ENCODE measurements around the gene CAV3.

Gene CAV3

GRCh38 chr3:8734137-8734878, 706 bp downstream of the CAV3 start:
- Histone ChIP-seq H3K4me3 (ENCODE audit: low read depth in 1 of 2, low read length in 2 of 2) (no peak overlapping the region), H3K27me3 (ENCODE audit: control insufficient read depth in 1 of 2, insufficient read depth in 2 of 2, low read length in 2 of 2) (peaks cover 0 to 2% of the 10 kb centered on the region in 2 donors), H3K27ac (ENCODE audit: low read depth, low read length) (no peak overlapping the region), H3K36me3 (ENCODE audit: control insufficient read depth in 1 of 2, insufficient read depth in 2 of 2, low read length in 2 of 2) (no peaks in the 10 kb centered on the region), H3K9ac (ENCODE audit: low read depth in 1 of 2, low read length in 2 of 2) (no peak overlapping the region), H3K9me3 (ENCODE audit: control insufficient read depth in 1 of 2, low read length in 2 of 2) (no peaks in the 10 kb centered on the region), H3K4me1 (ENCODE audit: control insufficient read depth in 1 of 2, insufficient read depth in 2 of 2, low read length in 2 of 2) (no peaks in the 10 kb centered on the region)

GRCh38 chr3:8734908-8735307, 1.3 kb downstream of the CAV3 start:
- peaks cover 0 to 2% of the 10 kb centered on the region in 2 donors for H3K27me3 ChIP-seq (ENCODE audit: control insufficient read depth in 1 of 2, insufficient read depth in 2 of 2, low read length in 2 of 2)
- no peak overlapping the region for H3K9ac ChIP-seq (ENCODE audit: low read depth in 1 of 2, low read length in 2 of 2)
- no peak overlapping the region for H3K4me3 ChIP-seq (ENCODE audit: low read depth in 1 of 2, low read length in 2 of 2)
- H3K36me3 ChIP-seq (ENCODE audit: control insufficient read depth in 1 of 2, insufficient read depth in 2 of 2, low read length in 2 of 2) = no peaks in the 10 kb centered on the region
- no peaks in the 10 kb centered on the region for H3K9me3 ChIP-seq (ENCODE audit: control insufficient read depth in 1 of 2, low read length in 2 of 2)
- no peaks in the 10 kb centered on the region for H3K4me1 ChIP-seq (ENCODE audit: control insufficient read depth in 1 of 2, insufficient read depth in 2 of 2, low read length in 2 of 2)
- H3K27ac ChIP-seq (ENCODE audit: low read depth, low read length) = no peak overlapping the region

GRCh38 chr3:8736436-8736835, 2.8 kb downstream of the CAV3 start:
- Histone ChIP-seq H3K27ac (ENCODE audit: low read depth, low read length) (no peak overlapping the region), H3K4me1 (ENCODE audit: control insufficient read depth in 1 of 2, insufficient read depth in 2 of 2, low read length in 2 of 2) (no peaks in the 10 kb centered on the region), H3K27me3 (ENCODE audit: control insufficient read depth in 1 of 2, insufficient read depth in 2 of 2, low read length in 2 of 2) (peaks cover 0 to 2% of the 10 kb centered on the region in 2 donors), H3K9me3 (ENCODE audit: control insufficient read depth in 1 of 2, low read length in 2 of 2) (no peaks in the 10 kb centered on the region), H3K9ac (ENCODE audit: low read depth in 1 of 2, low read length in 2 of 2) (no peak overlapping the region), H3K4me3 (ENCODE audit: low read depth in 1 of 2, low read length in 2 of 2) (no peak overlapping the region), H3K36me3 (ENCODE audit: control insufficient read depth in 1 of 2, insufficient read depth in 2 of 2, low read length in 2 of 2) (no peaks in the 10 kb centered on the region)

- H3K4me3 ChIP-seq (ENCODE audit: low read depth in 1 of 2, low read length in 2 of 2) = no peak overlapping the region
- H3K9me3 ChIP-seq (ENCODE audit: control insufficient read depth in 1 of 2, low read length in 2 of 2) = no peaks in the 10 kb centered on the region
- H3K27ac ChIP-seq (ENCODE audit: low read depth, low read length) = no peak overlapping the region
- peaks cover 0 to 2% of the 10 kb centered on the region in 2 donors for H3K27me3 ChIP-seq (ENCODE audit: control insufficient read depth in 1 of 2, insufficient read depth in 2 of 2, low read length in 2 of 2)
- no peaks in the 10 kb centered on the region for H3K4me1 ChIP-seq (ENCODE audit: control insufficient read depth in 1 of 2, insufficient read depth in 2 of 2, low read length in 2 of 2)
- H3K9ac ChIP-seq (ENCODE audit: low read depth in 1 of 2, low read length in 2 of 2) = no peak overlapping the region
- no peaks in the 10 kb centered on the region for H3K36me3 ChIP-seq (ENCODE audit: control insufficient read depth in 1 of 2, insufficient read depth in 2 of 2, low read length in 2 of 2)
These were observed 3.7 kb downstream of the CAV3 start for GRCh38 chr3:8737301-8737700.

- Histone ChIP-seq H3K4me1 (ENCODE audit: control insufficient read depth in 1 of 2, insufficient read depth in 2 of 2, low read length in 2 of 2) (no peaks in the 10 kb centered on the region), H3K9ac (ENCODE audit: low read depth in 1 of 2, low read length in 2 of 2) (no peak overlapping the region), H3K36me3 (ENCODE audit: control insufficient read depth in 1 of 2, insufficient read depth in 2 of 2, low read length in 2 of 2) (no peaks in the 10 kb centered on the region), H3K4me3 (ENCODE audit: low read depth in 1 of 2, low read length in 2 of 2) (no peak overlapping the region), H3K27me3 (ENCODE audit: control insufficient read depth in 1 of 2, insufficient read depth in 2 of 2, low read length in 2 of 2) (peaks cover 0 to 2% of the 10 kb centered on the region in 2 donors), H3K9me3 (ENCODE audit: control insufficient read depth in 1 of 2, low read length in 2 of 2) (no peaks in the 10 kb centered on the region), H3K27ac (ENCODE audit: low read depth, low read length) (no peak overlapping the region)
These were observed 4.2 kb downstream of the CAV3 start for GRCh38 chr3:8737823-8738222.

DNA sequence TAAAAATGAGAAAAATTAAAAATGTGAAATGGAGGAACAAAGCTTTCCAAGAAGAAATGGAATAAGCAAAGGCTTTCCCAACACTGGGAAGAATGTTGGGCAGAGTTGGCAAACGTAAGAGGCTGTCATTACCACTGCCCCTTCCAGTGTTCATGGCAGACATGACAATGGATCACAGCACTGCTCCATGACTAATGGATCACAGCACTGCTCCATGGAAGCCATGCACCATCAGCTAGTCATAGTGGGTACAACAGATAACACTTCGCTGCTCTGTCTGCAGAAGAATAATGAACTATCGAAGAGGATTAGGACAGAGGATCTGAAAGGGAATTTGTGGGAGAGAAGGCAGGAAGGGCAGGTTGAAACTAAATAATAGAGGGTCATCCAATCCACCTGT, 5.0 kb downstream of the CAV3 start:
- no peaks in the 10 kb centered on the region for H3K9me3 ChIP-seq (ENCODE audit: control insufficient read depth in 1 of 2, low read length in 2 of 2)
- H3K9ac ChIP-seq (ENCODE audit: low read depth in 1 of 2, low read length in 2 of 2) = no peak overlapping the region
- no peak overlapping the region for H3K4me3 ChIP-seq (ENCODE audit: low read depth in 1 of 2, low read length in 2 of 2)
- H3K4me1 ChIP-seq (ENCODE audit: control insufficient read depth in 1 of 2, insufficient read depth in 2 of 2, low read length in 2 of 2) = no peaks in the 10 kb centered on the region
- H3K27ac ChIP-seq (ENCODE audit: low read depth, low read length) = no peak overlapping the region
- H3K27me3 ChIP-seq (ENCODE audit: control insufficient read depth in 1 of 2, insufficient read depth in 2 of 2, low read length in 2 of 2) = peaks cover 0 to 2% of the 10 kb centered on the region in 2 donors
- H3K36me3 ChIP-seq (ENCODE audit: control insufficient read depth in 1 of 2, insufficient read depth in 2 of 2, low read length in 2 of 2) = no peaks in the 10 kb centered on the region

DNA sequence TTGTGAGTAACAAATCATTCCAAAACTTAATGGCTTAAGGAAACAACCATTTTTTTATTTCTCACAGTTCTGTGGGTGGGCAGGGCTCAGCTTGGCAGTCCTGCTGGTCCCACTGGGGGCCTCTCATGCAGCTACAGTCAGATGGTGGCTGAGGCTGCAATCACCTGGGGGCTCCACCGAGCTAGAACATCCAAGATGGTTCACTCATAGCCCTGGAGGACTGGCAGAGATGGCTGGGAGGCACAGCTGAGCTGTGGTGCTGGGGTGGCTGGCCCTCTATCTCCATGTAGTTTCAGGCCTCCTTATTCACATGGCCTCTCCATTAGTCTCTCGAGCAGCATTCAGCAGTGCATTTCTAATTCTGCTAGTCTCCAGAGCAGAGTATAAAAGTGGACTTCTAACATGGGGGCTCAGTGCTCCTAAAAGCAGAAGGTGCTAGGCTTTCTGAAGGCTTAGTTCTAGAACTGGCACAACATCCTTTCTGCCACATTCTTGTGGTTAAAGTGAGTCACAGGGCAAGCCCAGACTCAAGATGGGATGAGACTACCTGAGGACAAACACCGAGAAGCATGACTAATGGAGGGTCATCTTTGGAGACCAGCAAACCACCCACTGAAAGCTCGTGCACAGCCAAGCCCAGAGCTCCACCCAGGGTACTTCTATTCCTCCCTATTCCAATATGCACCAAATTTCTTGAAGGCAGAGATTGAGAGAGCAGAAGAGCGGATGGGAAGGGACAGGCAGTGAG, 6.3 kb downstream of the CAV3 start:
- no peak overlapping the region for H3K4me3 ChIP-seq (ENCODE audit: low read depth in 1 of 2, low read length in 2 of 2)
- no peak overlapping the region for H3K27ac ChIP-seq (ENCODE audit: low read depth, low read length)
- H3K9ac ChIP-seq (ENCODE audit: low read depth in 1 of 2, low read length in 2 of 2) = no peak overlapping the region

DNA sequence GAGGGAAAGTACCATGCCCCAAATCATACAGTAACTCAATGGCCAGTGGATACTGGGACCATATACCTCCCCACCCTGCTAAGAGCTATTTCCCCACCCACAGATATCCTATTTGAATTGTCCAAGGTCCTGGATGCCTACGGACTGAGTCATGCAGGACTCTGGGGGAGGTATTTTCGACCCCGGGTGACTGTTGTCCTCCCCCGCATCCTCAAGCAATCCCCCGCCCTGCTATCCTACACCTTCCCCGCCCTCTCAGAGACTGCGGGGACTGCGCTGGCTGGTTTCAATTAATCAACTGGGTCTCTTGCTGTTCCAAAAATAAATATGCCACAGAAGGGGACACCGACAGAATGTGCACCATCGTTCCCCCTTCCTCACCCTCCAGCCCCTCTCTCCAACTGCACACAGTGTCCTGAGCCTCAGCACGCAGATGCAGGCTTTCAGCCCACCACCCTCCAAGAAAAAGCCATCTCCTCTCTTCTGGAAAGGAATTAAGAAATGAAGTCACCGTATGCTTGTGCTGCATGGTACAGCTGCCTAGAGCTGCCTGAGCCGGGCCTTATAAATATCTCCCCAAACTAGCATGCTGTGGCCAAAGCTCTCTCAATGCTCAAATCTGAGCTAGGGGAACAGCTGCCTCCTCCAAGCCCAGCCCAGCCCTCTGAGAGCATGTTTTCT, 8.1 kb downstream of the CAV3 start:
- Histone ChIP-seq H3K36me3 (ENCODE audit: control insufficient read depth in 1 of 2, insufficient read depth in 2 of 2, low read length in 2 of 2) (no peaks in the 10 kb centered on the region), H3K9ac (ENCODE audit: low read depth in 1 of 2, low read length in 2 of 2) (no peak overlapping the region), H3K4me1 (ENCODE audit: control insufficient read depth in 1 of 2, insufficient read depth in 2 of 2, low read length in 2 of 2) (no peaks in the 10 kb centered on the region), H3K27me3 (ENCODE audit: control insufficient read depth in 1 of 2, insufficient read depth in 2 of 2, low read length in 2 of 2) (peaks cover 0 to 2% of the 10 kb centered on the region in 2 donors), H3K27ac (ENCODE audit: low read depth, low read length) (no peak overlapping the region), H3K9me3 (ENCODE audit: control insufficient read depth in 1 of 2, low read length in 2 of 2) (no peaks in the 10 kb centered on the region), H3K4me3 (ENCODE audit: low read depth in 1 of 2, low read length in 2 of 2) (no peak overlapping the region)

More for the DNA sequence above, 6.3 kb downstream of the CAV3 start:
- H3K27me3 ChIP-seq (ENCODE audit: control insufficient read depth in 1 of 2, insufficient read depth in 2 of 2, low read length in 2 of 2) = peaks cover 0 to 2% of the 10 kb centered on the region in 2 donors
- H3K4me1 ChIP-seq (ENCODE audit: control insufficient read depth in 1 of 2, insufficient read depth in 2 of 2, low read length in 2 of 2) = no peaks in the 10 kb centered on the region
- H3K9me3 ChIP-seq (ENCODE audit: control insufficient read depth in 1 of 2, low read length in 2 of 2) = no peaks in the 10 kb centered on the region
- no peaks in the 10 kb centered on the region for H3K36me3 ChIP-seq (ENCODE audit: control insufficient read depth in 1 of 2, insufficient read depth in 2 of 2, low read length in 2 of 2)

GRCh38 chr3:8743021-8743601, 9.5 kb downstream of the CAV3 start:
- Histone ChIP-seq H3K4me3 (ENCODE audit: low read depth in 1 of 2, low read length in 2 of 2) (no peak overlapping the region), H3K27me3 (ENCODE audit: control insufficient read depth in 1 of 2, insufficient read depth in 2 of 2, low read length in 2 of 2) (no peaks in the 10 kb centered on the region), H3K27ac (ENCODE audit: low read depth, low read length) (no peak overlapping the region), H3K9me3 (ENCODE audit: control insufficient read depth in 1 of 2, low read length in 2 of 2) (no peaks in the 10 kb centered on the region), H3K36me3 (ENCODE audit: control insufficient read depth in 1 of 2, insufficient read depth in 2 of 2, low read length in 2 of 2) (no peaks in the 10 kb centered on the region), H3K9ac (ENCODE audit: low read depth in 1 of 2, low read length in 2 of 2) (no peak overlapping the region), H3K4me1 (ENCODE audit: control insufficient read depth in 1 of 2, insufficient read depth in 2 of 2, low read length in 2 of 2) (no peaks in the 10 kb centered on the region)

- no peak overlapping the region for H3K9ac ChIP-seq (ENCODE audit: low read depth in 1 of 2, low read length in 2 of 2)
- H3K27ac ChIP-seq (ENCODE audit: low read depth, low read length) = no peak overlapping the region
- no peaks in the 10 kb centered on the region for H3K27me3 ChIP-seq (ENCODE audit: control insufficient read depth in 1 of 2, insufficient read depth in 2 of 2, low read length in 2 of 2)
- H3K9me3 ChIP-seq (ENCODE audit: control insufficient read depth in 1 of 2, low read length in 2 of 2) = no peaks in the 10 kb centered on the region
- no peaks in the 10 kb centered on the region for H3K36me3 ChIP-seq (ENCODE audit: control insufficient read depth in 1 of 2, insufficient read depth in 2 of 2, low read length in 2 of 2)
- H3K4me3 ChIP-seq (ENCODE audit: low read depth in 1 of 2, low read length in 2 of 2) = no peak overlapping the region
- no peaks in the 10 kb centered on the region for H3K4me1 ChIP-seq (ENCODE audit: control insufficient read depth in 1 of 2, insufficient read depth in 2 of 2, low read length in 2 of 2)
These were observed 10.3 kb downstream of the CAV3 start for GRCh38 chr3:8743911-8744310.
